MV-4-11 (cell line): ENCODE results near the gene MFF.
"Not testable (repeated sequence)": the region's sequence is repeated elsewhere in the genome, so short reads cannot be mapped to it uniquely, and the experiment has no call there.

Experiments
- DNase-seq: peaks from one replicate; lab custom pipeline; 2025; lab: John Stamatoyannopoulos, UW

The MFF gene

GRCh38 chr2:227377467-227378351 is 52.7 kb downstream of the MFF start:
- DNase-seq, result peak; percentile 17

DNA sequence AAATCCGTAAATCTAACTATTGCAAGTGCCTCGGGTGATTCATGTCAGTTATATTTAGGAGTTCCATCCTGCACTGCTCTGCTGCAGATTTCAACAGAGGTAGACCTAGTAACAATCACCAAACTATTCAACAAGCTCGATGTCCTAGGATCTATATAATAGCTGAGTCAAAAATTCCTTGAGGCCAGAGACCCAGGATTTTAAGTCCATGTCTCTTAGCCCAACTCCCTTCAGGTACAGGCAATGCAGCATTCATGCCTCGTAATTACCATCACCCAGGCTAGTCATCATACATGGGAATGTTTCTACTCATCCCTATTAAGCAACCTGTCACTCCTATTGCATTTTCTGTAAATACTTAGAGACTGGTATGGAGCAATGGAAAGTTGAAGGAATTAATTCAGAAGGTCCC is 53.3 kb downstream of the MFF start:
- no peak for DNase-seq

DNA sequence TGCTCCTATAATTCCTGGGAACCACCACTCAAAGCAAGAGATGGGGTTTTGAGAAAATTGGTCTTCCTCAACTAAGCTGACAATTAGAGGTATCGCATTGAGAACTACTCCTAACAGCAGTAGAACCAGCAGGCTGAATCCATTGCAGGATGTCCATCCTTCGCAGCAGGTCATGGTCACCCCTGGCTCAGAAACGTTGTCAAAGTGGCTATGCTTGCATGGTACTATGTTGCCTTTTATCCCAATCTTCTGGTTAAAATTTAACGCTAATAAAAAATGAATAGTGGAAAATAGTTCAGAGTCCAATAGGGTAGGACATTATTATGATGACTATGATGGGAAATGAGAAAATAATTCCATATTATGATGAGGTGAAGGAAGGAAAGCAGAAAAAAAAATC is 54.0 kb downstream of the MFF start, which contains the start of gene TM4SF20:
Gene TM4SF20, minus strand, starts transcription at position 212 of the 400 bp plus-strand sequence. Its CDS starts 38 bp downstream, at position 174.
- DNase-seq, result no peak

DNA sequence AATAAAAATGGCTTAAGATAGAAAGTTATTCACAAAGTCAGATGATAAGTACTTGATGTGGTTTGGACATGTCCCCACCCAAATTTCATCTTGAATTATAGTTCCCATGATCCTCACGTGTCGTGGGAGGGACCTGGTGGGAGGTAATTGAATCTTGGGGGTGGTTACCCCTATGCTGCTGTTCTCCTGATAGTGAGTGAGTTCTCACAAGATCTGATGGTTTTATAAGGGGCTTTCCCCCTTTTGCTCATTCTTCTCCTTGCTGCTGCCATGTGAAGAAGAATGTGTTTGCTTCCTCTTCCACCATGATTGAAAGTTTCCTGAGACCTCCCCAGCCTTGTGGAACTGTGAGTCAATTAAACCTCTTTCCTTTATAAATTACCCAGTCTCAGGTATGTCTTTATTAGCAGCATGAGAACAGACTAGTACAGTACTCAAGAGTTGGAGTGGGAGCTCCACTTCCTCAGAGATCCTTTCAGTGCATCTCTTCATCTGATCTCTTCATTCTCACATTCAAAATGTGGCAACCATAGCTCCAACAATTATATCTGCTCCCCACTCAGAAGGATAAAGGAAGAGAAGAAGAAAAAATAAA is 57.3 kb downstream of the MFF start:
- DNase-seq, result not testable (repeated sequence)

DNA sequence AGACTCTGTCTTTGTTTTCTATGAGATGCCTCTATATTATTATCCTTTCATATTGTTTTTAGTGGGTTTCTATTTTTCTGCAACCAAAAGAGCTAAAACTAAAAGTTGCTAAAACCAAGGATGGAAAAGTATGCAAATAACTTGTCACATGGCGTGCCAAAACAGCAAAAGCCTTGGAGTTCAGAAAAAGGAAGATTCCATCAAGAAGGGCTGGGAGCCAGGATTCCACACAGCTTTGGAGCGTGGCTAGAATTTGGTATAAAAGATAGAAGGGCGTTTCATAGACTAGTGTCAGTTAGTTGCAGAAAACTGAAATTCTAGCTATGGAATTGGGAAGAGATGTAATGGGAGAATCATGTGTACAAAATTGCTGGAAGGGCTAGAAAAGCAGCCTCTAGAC is 58.6 kb downstream of the MFF start:
- DNase-seq, result no peak

DNA sequence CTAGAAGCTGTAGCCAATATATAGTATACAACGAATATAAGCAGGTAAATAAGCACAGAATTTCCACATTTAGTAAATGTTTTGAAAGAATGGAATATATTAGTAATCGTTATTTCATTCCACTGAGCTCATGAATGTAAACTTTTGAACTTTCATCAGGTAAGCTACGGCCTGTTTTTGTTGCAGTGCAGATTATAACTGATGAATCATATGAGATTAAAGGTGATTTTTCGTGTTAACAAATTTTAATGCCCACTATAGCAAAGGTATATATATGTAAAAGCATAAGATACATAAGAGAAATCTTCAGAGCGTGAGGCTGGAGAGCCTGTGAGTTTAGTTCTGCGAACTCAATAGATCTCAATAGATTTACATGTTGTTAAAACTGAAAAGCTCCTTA is 61.6 kb downstream of the MFF start:
- DNase-seq, result no peak

DNA sequence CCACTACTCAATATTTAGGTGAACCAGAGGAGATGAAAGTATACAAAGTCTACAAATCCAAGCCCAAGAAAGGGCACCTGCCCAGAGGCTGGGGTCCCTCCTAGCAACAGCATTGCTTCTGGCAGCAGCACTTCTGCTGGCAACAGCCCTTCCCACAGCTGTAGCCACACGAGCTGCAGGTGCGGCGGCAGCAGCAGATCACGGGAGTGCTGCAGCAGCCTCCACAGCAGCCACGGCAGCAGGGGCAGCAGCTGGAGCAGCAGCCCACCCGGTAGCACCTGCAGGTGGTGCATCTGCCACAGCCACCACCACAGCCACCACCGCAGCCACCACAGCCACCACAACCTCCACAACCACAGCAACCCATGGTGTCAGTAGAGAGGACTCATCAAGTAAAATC is 62.5 kb downstream of the MFF start, which contains the start of gene SCYGR1:
Gene SCYGR1, minus strand, starts transcription at position 367 of the 400 bp plus-strand sequence. Its CDS starts 0 bp downstream, at position 367.
- not testable (repeated sequence) for DNase-seq

DNA sequence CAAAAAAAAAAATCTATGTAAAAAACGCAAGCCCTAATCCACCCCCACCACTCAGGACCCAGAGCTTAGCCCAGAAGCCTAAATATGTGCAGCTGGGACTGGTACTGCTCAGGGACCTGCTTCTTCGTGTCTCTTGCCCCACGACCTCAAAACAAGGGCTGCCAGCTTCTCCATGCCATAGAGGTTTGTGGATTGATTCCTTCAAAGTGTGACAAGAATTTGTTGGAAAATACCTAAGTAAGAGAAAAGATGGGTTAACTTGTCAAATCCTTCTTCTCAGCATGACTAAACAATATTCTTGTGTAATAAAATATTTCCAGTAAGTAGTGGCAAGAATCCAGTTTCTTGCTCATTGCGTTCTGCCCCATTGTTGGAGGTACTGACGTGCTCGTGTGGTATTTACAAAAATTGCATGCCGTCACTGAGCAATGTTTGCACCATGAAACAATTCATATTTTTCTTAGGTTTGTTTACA is 63.5 kb downstream of the MFF start:
- no peak for DNase-seq

GRCh38 chr2:227389231-227389630 is 64.2 kb downstream of the MFF start:
- no peak for DNase-seq

DNA sequence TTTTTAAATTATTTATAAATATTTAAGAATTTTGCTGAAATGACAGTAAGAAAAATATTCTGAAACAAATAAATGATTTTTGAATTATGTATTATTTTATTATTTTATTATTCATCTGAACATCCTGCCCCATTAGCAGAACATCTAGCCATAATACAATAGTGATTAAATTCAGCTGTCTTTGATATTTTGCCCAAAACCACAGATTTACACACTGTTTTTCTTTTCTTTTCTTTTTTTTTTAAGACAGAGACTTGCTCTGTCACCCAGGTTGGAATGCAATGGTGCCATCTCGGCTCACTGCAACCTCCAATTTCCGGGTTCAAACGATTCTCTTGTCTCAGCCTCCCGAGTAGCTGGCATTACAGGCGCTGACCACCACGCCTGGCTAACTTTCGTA is 64.6 kb downstream of the MFF start:
- no peak for DNase-seq

GRCh38 chr2:227390468-227391256 is 65.6 kb downstream of the MFF start:
- no peak for DNase-seq

- no peak for DNase-seq
Observed at GRCh38 chr2:227394401-227394800, 69.3 kb downstream of the MFF start.

DNA sequence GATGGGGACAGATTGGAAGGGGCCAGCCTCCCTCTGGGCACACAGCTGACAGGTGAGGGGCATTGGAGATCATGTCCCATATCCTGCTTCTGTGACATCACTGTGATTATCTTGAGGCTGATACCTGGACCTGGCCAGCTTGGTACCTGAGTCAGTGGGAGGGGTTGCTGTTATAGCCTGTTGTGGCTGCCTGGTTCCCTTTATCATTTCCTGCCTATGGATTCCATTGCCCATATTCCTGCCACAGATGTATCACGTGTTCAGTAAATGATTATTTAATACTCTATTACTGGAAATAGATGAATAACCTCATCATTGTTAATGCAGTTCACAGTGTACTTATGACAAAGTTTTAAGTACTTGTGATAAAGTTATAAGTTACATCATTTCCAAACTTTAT is 70.5 kb downstream of the MFF start:
- no peak for DNase-seq

DNA sequence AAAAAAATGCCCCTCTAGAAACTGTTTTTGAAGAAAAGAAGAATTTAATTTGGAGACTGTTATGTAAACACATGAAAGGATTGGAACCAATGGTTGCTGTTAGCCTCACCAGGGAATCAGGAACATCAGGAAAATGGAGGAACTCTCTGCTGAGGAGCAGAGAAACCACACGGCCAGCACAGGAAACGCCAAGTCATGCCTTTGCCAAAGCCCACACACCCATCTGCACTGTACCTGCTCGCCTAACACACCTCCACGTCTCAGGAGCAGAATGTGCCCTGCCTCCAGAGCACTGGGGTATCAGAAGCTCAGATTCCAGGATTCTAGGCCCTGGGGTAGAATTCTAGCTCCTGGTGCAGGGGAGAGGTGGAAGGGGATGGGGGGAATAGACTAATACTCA is 72.5 kb downstream of the MFF start:
- no peak for DNase-seq

- no peak for DNase-seq
Observed at GRCh38 chr2:227398684-227399670, 73.9 kb downstream of the MFF start.

DNA sequence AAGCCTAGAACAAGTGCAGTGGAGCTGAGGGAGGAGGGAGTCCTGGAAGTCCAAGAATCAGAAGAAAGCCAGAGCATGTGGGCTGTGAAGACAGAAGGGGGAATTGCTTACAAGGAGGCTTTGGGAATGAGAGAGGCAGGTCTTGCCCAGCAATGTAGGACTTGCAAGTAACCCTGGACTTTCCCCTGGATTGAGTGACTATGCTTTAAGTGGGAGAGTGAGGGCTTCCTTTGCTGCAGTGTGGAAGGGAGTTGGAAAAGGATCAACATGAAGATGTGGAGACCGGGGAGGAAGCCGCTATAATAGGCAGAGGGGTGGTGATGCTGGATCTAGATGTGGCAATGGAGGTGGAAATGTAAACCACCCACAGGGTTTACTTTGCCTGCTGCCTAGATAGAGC is 76.5 kb downstream of the MFF start:
- no peak for DNase-seq

DNA sequence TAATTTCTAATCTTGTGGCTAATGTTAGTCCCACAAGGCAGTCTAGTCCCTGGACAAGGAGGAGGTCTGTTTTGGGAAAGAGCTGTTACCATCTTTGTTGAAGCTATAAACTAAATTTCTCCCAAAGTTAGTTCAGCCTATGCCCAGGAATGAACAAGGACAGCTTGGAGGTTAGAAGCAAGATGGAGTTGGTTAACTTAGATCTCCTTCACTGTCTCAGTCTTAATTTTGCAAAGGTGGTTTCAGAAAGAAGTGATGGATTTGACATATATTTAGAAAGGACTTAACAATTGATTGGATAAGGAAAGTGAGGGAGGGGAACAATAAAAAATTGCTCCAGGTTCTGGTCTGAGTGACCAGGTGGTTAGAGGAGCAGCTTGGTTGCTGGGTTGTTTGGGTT is 77.3 kb downstream of the MFF start:
- no peak for DNase-seq

GRCh38 chr2:227402959-227403358 is 77.9 kb downstream of the MFF start:
- no peak for DNase-seq

DNA sequence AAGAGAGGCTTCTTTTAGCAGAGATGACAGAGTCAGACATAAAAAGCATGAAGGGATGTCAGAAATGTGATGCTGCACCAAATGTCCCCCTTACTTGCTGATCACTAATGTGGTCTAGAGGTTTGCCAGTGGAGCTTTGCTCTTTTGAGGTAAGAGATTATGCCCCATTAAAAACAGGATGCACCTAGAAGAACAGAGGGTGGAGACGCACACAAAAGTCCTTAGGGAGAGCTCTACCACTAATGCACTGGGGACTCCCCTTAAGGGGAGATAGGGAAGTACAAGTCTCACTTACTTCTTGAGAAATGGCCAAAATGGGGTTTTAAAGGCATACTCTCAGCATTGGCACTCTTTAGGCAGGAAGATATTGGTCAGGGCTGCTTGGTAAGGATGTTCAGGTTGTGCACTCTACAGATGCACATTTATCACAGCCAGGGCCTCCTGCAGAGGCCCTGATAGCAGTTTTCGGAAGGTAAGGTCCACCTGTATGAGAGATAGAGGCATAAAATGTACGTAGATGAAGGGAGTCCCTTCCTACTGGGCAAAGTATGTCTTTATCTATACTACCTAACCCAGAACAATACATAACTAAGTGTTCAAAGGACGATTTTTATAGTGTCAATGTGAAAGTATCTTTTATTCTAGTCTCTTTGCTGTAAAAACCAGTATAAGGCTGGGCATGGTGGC is 79.7 kb downstream of the MFF start:
- DNase-seq, result peak; percentile 34

GRCh38 chr2:227406177-227407031 is 81.4 kb downstream of the MFF start:
- peak; percentile 32 for DNase-seq
